ENCODE data around the gene SAMHD1.
"Not testable (repeated sequence)": the region's sequence is repeated elsewhere in the genome, so short reads cannot be mapped to it uniquely, and the experiment has no call there.

Gene SAMHD1

GRCh38 chr20:36881331-36881730, 70.2 kb downstream of the SAMHD1 start:
- no peak overlapping the region for H3K4me3 ChIP-seq (replicated peaks in 1 of 2; ENCODE audit: low read depth in 2 of 2, low read length in 2 of 2)
- no peak for DNase-seq (ENCODE audit: low read depth in 2 of 2)
- TF ChIP-seq CTCF (IDR thresholded peaks at IDR 0.05; ENCODE audit: low read depth, low read length) = no peak

- no peak for DNase-seq (ENCODE audit: low read depth in 2 of 2)
- H3K4me3 ChIP-seq (replicated peaks in 1 of 2; ENCODE audit: low read depth in 2 of 2, low read length in 2 of 2) = no peak overlapping the region
- no peak for TF ChIP-seq CTCF (IDR thresholded peaks at IDR 0.05; ENCODE audit: low read depth, low read length)
Observed at GRCh38 chr20:36880741-36881250, 70.7 kb downstream of the SAMHD1 start.

GRCh38 chr20:36878941-36879340, 72.6 kb downstream of the SAMHD1 start:
- DNase-seq (ENCODE audit: low read depth in 2 of 2) = no peak
- no peak for TF ChIP-seq CTCF (IDR thresholded peaks at IDR 0.05; ENCODE audit: low read depth, low read length)
- H3K4me3 ChIP-seq (replicated peaks in 1 of 2; ENCODE audit: low read depth in 2 of 2, low read length in 2 of 2) = no peak overlapping the region

DNA sequence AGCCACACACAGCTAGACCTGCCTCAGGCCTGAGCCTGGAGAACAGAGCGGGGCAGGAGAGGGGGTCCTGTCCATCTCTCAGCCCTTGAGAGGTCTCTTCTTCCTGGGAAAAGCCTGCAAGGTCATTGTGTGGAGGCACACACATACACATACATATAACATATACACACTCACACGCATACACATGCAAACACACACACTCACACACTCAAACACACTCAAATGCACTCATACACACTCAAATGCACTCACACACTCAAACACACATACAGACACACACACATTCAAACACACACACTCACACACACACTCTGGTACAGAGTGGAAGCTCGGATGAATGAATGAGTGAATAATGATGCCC, 75.1 kb downstream of the SAMHD1 start:
- H3K4me3 ChIP-seq (replicated peaks in 1 of 2; ENCODE audit: low read depth in 2 of 2, low read length in 2 of 2) = no peak overlapping the region
- no peak for TF ChIP-seq CTCF (IDR thresholded peaks at IDR 0.05; ENCODE audit: low read depth, low read length)
- no peak for DNase-seq (ENCODE audit: low read depth in 2 of 2)

- no peak for DNase-seq (ENCODE audit: low read depth in 2 of 2)
- H3K4me3 ChIP-seq (replicated peaks in 1 of 2; ENCODE audit: low read depth in 2 of 2, low read length in 2 of 2) = no peak within 1 kb of the TSS
- TF ChIP-seq CTCF (IDR thresholded peaks at IDR 0.05; ENCODE audit: low read depth, low read length) = no peak
Observed at GRCh38 chr20:36875702-36876472, 75.6 kb downstream of the SAMHD1 start, which contains the start of gene TLDC2. TSS of gene TLDC2 (plus strand) at chr20:36876138. CDS start at chr20:36876175, 37 bp downstream.

DNA sequence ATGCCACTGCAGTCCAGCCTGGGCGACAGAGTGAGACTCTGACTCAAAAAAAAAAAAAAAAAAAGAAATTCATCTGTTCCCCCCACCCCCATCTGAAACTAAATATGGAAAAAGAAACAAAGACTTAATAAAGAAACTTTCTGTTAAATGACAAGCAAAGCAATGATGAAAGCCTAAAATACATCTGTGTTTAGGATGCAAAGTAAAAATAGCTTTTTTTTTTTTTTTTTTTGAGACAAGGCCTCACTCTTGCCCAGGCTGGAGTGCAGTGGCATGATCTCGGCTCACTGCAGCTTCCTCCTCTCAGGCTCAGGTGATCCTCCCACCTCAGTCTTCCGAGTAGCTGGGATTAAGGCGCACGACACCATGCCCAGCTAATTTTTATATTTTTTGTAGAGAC, 76.4 kb downstream of the SAMHD1 start:
- H3K4me3 ChIP-seq (replicated peaks in 1 of 2; ENCODE audit: low read depth in 2 of 2, low read length in 2 of 2); DNase-seq (ENCODE audit: low read depth in 2 of 2): not testable (repeated sequence)

GRCh38 chr20:36873498-36874189, 77.9 kb downstream of the SAMHD1 start:
- DNase-seq (ENCODE audit: low read depth in 2 of 2) = no peak
- H3K4me3 ChIP-seq (replicated peaks in 1 of 2; ENCODE audit: low read depth in 2 of 2, low read length in 2 of 2) = no peak overlapping the region
- no peak for TF ChIP-seq CTCF (IDR thresholded peaks at IDR 0.05; ENCODE audit: low read depth, low read length)

Measured in cardiac fibroblast (primary cell).